AG04450 (cell line): Measurements from ENCODE around the gene ABHD3. TPM values are rescaled to one million over a fixed set of nuclear protein-coding genes. Genes with fewer than 3 reads are reported as not detected.
"Not testable (repeated sequence)": the region's sequence is repeated elsewhere in the genome, so short reads cannot be mapped to it uniquely, and the experiment has no call there.

ENCODE experiments used
- CTCF ChIA-PET: fragments of 300-600, 350-600 bp; formaldehyde crosslinking; extraction: SDS; loops from one replicate; lab custom pipeline; 2022; ENCODE audit warnings: antibody characterized with exemption, inconsistent platforms; lab: Charles Lee
- POLR2A ChIA-PET: fragments of 350-600 bp; formaldehyde crosslinking; extraction: SDS; loops from one replicate; lab custom pipeline; 2021; ENCODE audit warnings: antibody characterized with exemption, inconsistent platforms; lab: Yijun Ruan, JAX
- DNase-seq: peaks from one replicate; pipeline ENCODE4 v3.0.0-alpha.2; 2011; ENCODE audit warnings: low read depth, low spot score
- H3K27ac ChIP-seq: one replicate; pipeline ENCODE4 v1.5.1; 2012; ENCODE audit warnings: low read depth, low read length, control low read depth
- H3K27me3 ChIP-seq: one replicate; pipeline ENCODE4 v1.6.0; 2012; ENCODE audit warnings: low read length; ENCODE audit not compliant: control insufficient read depth, insufficient read depth
- H3K4me3 ChIP-seq: 2 replicates; pipeline ENCODE4 v1.5.1; 2011; ENCODE audit warnings: mild to moderate bottlenecking, low read depth, low read length, control low read depth
- H3K9me3 ChIP-seq: 2 replicates; pipeline ENCODE4 v1.5.1; 2012; ENCODE audit warnings: low read length; ENCODE audit not compliant: control insufficient read depth, insufficient read depth
- CTCF ChIP-seq: IDR thresholded peaks from 2 replicates; pipeline ENCODE4 v1.5.1; 2011; ENCODE audit warnings: low read depth, low read length, control low read depth, inconsistent platforms
- polyA plus RNA-seq: library from polyadenylated mRNA; depleted of rRNA; stranded (reverse); fragments of >200 nt; gene quantifications from 2 replicates; pipeline ENCODE4 v1.2.3, GENCODE V29; 2011

The ABHD3 gene
- polyA plus RNA-seq, 1 experiment: 5.7 TPM

DNA sequence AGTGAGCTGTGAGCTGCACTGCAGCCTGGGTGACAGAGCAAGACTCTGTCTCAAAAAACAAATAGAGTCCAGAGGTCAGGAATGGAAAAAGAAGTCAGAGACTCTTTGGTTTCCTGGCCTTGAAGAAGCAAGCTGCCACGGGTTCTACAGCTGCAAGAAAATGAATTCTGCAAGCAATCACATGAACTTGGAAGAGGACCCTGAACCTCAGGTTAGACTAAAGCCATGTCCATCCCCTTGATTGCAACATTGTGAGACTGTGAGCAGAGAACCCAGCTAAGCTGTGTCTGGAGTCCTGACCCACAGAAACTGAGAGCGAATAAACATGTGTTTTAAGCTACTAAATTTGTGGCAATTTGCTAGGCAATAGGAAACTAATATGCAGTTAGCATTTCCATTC, 23.1 kb upstream of the ABHD3 start:
- no peak for DNase-seq
- Histone ChIP-seq H3K4me3 (no peak overlapping the region), H3K9me3 (no peaks in the 10 kb centered on the region), H3K27me3 (peaks cover 3% of the 10 kb centered on the region), H3K27ac (no peak overlapping the region)
- CTCF ChIA-PET: no interaction called here
- no peak for TF ChIP-seq CTCF
- POLR2A ChIA-PET: interaction anchor here (0.5 kb wide), 1 partner anchor 87 kb away, joined by 4 read pairs; no protein-coding TSS in a partner anchor

DNA sequence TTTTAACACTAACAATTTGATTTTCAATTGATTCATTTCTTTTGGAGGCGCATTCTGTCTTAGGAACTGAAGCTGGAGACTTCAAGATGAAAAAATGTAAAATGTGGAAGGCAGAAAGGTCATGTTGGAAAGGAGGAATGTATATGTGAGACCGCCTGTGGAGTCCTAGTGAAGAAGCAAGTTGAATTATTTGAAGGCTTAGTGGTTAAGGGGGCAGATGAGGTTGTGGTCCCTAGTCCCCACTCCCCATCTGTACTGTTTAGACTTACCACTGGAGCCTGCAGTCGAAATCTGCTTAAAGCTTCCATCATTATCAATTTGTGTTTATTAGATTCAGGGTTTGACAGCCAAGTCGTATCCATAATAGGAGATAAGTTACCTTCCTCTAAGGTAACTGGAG, 20.6 kb upstream of the ABHD3 start:
- ChIA-PET POLR2A (no interaction called here), CTCF (interaction anchor here (0.8 kb wide), 1 partner anchor 113 kb away, joined by 5 read pairs; the partner anchor contains the start of gene SNRPD1)
- no peaks in the 10 kb centered on the region for H3K9me3 ChIP-seq
- H3K4me3 ChIP-seq: no peak overlapping the region
- no peak overlapping the region for H3K27ac ChIP-seq
- DNase-seq: no peak
- no peak for TF ChIP-seq CTCF
- peaks cover 3% of the 10 kb centered on the region for H3K27me3 ChIP-seq

DNA sequence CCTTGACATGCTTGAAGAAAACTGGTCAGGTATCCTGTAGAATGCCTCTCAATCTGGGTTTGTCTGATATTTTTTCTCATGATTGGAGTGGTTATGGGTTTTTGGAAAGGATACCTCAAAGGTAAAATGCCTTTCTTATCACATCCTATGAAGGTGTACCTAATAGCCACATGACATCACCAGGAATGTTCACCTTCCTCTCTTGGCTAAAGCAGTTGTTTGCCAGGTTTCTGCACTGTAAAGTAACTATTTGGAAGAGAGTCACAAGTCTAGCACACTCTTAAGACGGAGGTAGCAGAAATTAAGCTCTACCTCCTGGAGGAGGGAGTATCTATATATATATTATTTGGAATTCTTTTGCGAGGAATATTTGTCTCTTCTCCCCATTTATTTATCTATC, 18.1 kb upstream of the ABHD3 start:
- Histone ChIP-seq H3K9me3 (no peaks in the 10 kb centered on the region), H3K27me3 (no peaks in the 10 kb centered on the region), H3K4me3 (no peak overlapping the region), H3K27ac (no peak overlapping the region)
- no peak for TF ChIP-seq CTCF
- ChIA-PET POLR2A (no interaction called here), CTCF (no interaction called here)
- DNase-seq: no peak

- ChIA-PET CTCF (no interaction called here), POLR2A (interaction anchor here (0.8 kb wide), 1 partner anchor 26 kb away, joined by 5 read pairs; no protein-coding TSS in a partner anchor)
- H3K27ac ChIP-seq: no peak overlapping the region
- no peaks in the 10 kb centered on the region for H3K27me3 ChIP-seq
- no peak overlapping the region for H3K4me3 ChIP-seq
- DNase-seq: no peak
- no peak for TF ChIP-seq CTCF
- H3K9me3 ChIP-seq: no peaks in the 10 kb centered on the region; the same call in 1 of the 2 replicates
These were observed 9.9 kb upstream of the ABHD3 start for GRCh38 chr18:21714474-21714873.

DNA sequence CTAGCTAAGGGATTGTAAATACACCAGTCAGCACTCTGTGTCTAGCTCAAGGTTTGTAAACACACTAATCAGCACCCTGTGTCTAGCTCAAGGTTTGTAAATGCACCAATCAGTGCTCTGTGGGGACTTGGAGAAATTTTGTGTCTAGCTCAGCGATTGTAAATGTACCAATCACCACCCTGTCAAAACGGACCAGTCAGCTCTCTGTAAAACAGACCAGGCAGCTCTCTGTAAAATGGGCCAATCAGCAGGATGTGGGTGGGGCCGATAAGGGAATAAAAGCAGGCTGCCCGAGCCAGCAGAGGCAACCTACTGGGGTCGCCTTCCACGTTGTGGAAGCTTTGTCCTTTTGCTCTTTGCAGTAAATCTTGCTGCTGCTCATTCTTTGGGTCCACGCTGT, 2.6 kb upstream of the ABHD3 start:
- H3K27me3 ChIP-seq, H3K27ac ChIP-seq, H3K9me3 ChIP-seq, POLR2A ChIA-PET, DNase-seq, H3K4me3 ChIP-seq: not testable (repeated sequence)
- CTCF ChIA-PET: interaction anchor here (0.6 kb wide), 1 partner anchor 39 kb away, joined by 5 read pairs; no protein-coding TSS in a partner anchor
